Measurements from ENCODE around the gene NTN1.

NTN1 gene

GRCh38 chr17:9202532-9202931, 181.2 kb downstream of the NTN1 start:
- no peak overlapping the region for H3K4me2 ChIP-seq (ENCODE audit: low read length)
- no peaks in the 10 kb centered on the region for H3K36me3 ChIP-seq (ENCODE audit: control insufficient read depth, low read length)
- TF ChIP-seq EZH2phosphoT487 (IDR thresholded peaks at IDR 0.05; ENCODE audit: borderline replicate concordance, low read length) (no peak), CTCF (IDR thresholded peaks at IDR 0.05; ENCODE audit: low read depth, low read length, poor library complexity, severe bottlenecking) (no peak)
- no peaks in the 10 kb centered on the region for H4K20me1 ChIP-seq (ENCODE audit: control insufficient read depth, insufficient read depth, low read depth, low read length)
- no peaks in the 10 kb centered on the region for H3K9me2 ChIP-seq (replicated peaks; ENCODE audit: control insufficient read depth, low read length)
- H3K27ac ChIP-seq (ENCODE audit: low read depth, low read length) = no peak overlapping the region
- no peaks in the 10 kb centered on the region for H3F3A ChIP-seq (ENCODE audit: control insufficient read depth, insufficient read depth)
- H3K9me3 ChIP-seq (ENCODE audit: control insufficient read depth, insufficient read depth, low read length) = no peaks in the 10 kb centered on the region
- peaks cover 12% of the 10 kb centered on the region for H3K4me1 ChIP-seq (ENCODE audit: control insufficient read depth, low read length)
- no peak overlapping the region for H3K4me3 ChIP-seq (ENCODE audit: low read length)
- H3K27me3 ChIP-seq (ENCODE audit: control insufficient read depth, low read length) = no peaks in the 10 kb centered on the region; the same call in 1 of the 2 replicates
- no peaks in the 10 kb centered on the region for H3K79me2 ChIP-seq (ENCODE audit: control insufficient read depth, low read length)

- H3K4me2 ChIP-seq (ENCODE audit: low read length) = no peak overlapping the region
Measured at GRCh38 chr17:9203771-9204425, 182.6 kb downstream of the NTN1 start.

GRCh38 chr17:9204637-9205329, 183.5 kb downstream of the NTN1 start:
- H3K27ac ChIP-seq (ENCODE audit: low read depth, low read length) = no peak overlapping the region

More at GRCh38 chr17:9203771-9204425, 182.6 kb downstream of the NTN1 start:
- H4K20me1 ChIP-seq (ENCODE audit: control insufficient read depth, insufficient read depth, low read depth, low read length) = no peaks in the 10 kb centered on the region
- TF ChIP-seq CTCF (IDR thresholded peaks at IDR 0.05; ENCODE audit: low read depth, low read length, poor library complexity, severe bottlenecking) (no peak), EZH2phosphoT487 (IDR thresholded peaks at IDR 0.05; ENCODE audit: borderline replicate concordance, low read length) (no peak)
- no peaks in the 10 kb centered on the region for H3K9me2 ChIP-seq (replicated peaks; ENCODE audit: control insufficient read depth, low read length)
- peaks cover 12% of the 10 kb centered on the region for H3K4me1 ChIP-seq (ENCODE audit: control insufficient read depth, low read length)
- no peaks in the 10 kb centered on the region for H3K79me2 ChIP-seq (ENCODE audit: control insufficient read depth, low read length)
- H3K36me3 ChIP-seq (ENCODE audit: control insufficient read depth, low read length) = no peaks in the 10 kb centered on the region
- no peak overlapping the region for H3K4me3 ChIP-seq (ENCODE audit: low read length)
- H3K27me3 ChIP-seq (ENCODE audit: control insufficient read depth, low read length) = no peaks in the 10 kb centered on the region; the same call in 1 of the 2 replicates
- H3F3A ChIP-seq (ENCODE audit: control insufficient read depth, insufficient read depth) = no peaks in the 10 kb centered on the region
- no peaks in the 10 kb centered on the region for H3K9me3 ChIP-seq (ENCODE audit: control insufficient read depth, insufficient read depth, low read length)
- H3K27ac ChIP-seq (ENCODE audit: low read depth, low read length) = no peak overlapping the region

More at GRCh38 chr17:9204637-9205329, 183.5 kb downstream of the NTN1 start:
- no peaks in the 10 kb centered on the region for H3K79me2 ChIP-seq (ENCODE audit: control insufficient read depth, low read length)
- H3K9me2 ChIP-seq (replicated peaks; ENCODE audit: control insufficient read depth, low read length) = no peaks in the 10 kb centered on the region
- no peak overlapping the region for H3K4me3 ChIP-seq (ENCODE audit: low read length)
- H3K27me3 ChIP-seq (ENCODE audit: control insufficient read depth, low read length) = no peaks in the 10 kb centered on the region; the same call in 1 of the 2 replicates
- H3K4me2 ChIP-seq (ENCODE audit: low read length) = 0 out of 2 replicates have a peak overlapping the region, but pooled peaks have one; percentile 4
- H3F3A ChIP-seq (ENCODE audit: control insufficient read depth, insufficient read depth) = no peaks in the 10 kb centered on the region
- no peaks in the 10 kb centered on the region for H4K20me1 ChIP-seq (ENCODE audit: control insufficient read depth, insufficient read depth, low read depth, low read length)
- H3K36me3 ChIP-seq (ENCODE audit: control insufficient read depth, low read length) = no peaks in the 10 kb centered on the region
- no peaks in the 10 kb centered on the region for H3K9me3 ChIP-seq (ENCODE audit: control insufficient read depth, insufficient read depth, low read length)
- TF ChIP-seq CTCF (IDR thresholded peaks at IDR 0.05; ENCODE audit: low read depth, low read length, poor library complexity, severe bottlenecking) = no peak
- TF ChIP-seq EZH2phosphoT487 (IDR thresholded peaks at IDR 0.05; ENCODE audit: borderline replicate concordance, low read length) = no peak
- peaks cover 12% of the 10 kb centered on the region for H3K4me1 ChIP-seq (ENCODE audit: control insufficient read depth, low read length)

Data from DOHH2 (cell line).